ENCODE measurements around the gene WNT5B. TPM values are rescaled to one million over a fixed set of nuclear protein-coding genes. Genes with fewer than 3 reads are reported as not detected.

Gene WNT5B
- total and polyA plus RNA-seq, 9 of the 15 experiments (the other 6 are each of a cell fraction or from before 2014, with no cell fraction given): 0.42 to 16.8 (median 5.4) TPM

- intact Hi-C loops (cut with micrococcal nuclease): loop anchor here (2.0 kb wide), 1 partner anchor 29 kb away; the partner anchor contains the start of gene ADIPOR2
- peak; percentile 89 for ATAC-seq
- WGBS (ENCODE audit: insufficient coverage, low coverage, missing lambda C conversion rate): 9% methylated on average over 18 of the region's 69 CpGs
- in situ Hi-C loops (cut with MboI): no loop called here
- CTCF ChIA-PET (ENCODE audit: low intra/inter-chr PET ratio): interaction anchor here (0.7 kb wide), 1 partner anchor 9 kb away, joined by 3 read pairs; no protein-coding TSS in a partner anchor
- H3K79me2 ChIP-seq (ENCODE audit: control insufficient read depth, insufficient read depth, low read length): no peaks in the 10 kb centered on the region
- H3K27me3 ChIP-seq (ENCODE audit: control insufficient read depth in 2 of 2, insufficient read depth in 2 of 2, low read length in 2 of 2): no peaks in the 10 kb centered on the region
- no peaks in the 10 kb centered on the region for H3K36me3 ChIP-seq (ENCODE audit: control insufficient read depth, insufficient read depth, low read length)
- peaks cover 2% of the 10 kb centered on the region; the same call in 1 of the 2 replicates for H3K9me3 ChIP-seq (replicated peaks; ENCODE audit: control insufficient read depth, insufficient read depth, low read depth, low read length)
- peak overlapping the region; percentile 39 for H3K4me3 ChIP-seq
- BruUV-seq (replicated peaks): no TSS peak
- no peak for FAIRE-seq
- peak overlapping the region; percentile 54; the same call in 1 of the 3 replicates for H3K27ac ChIP-seq (ENCODE audit: extremely low read depth, low read depth, low read length)
- no peaks in the 10 kb centered on the region for H4K20me1 ChIP-seq (replicated peaks; ENCODE audit: control insufficient read depth, insufficient read depth, low read length)
- peak overlapping the region in 1 of 2 experiments; percentile 89; a peak in 3 of 4 replicates for H3K9ac ChIP-seq (ENCODE audit: insufficient read depth in 1 of 2, low read depth in 2 of 2, low read length in 2 of 2)
- peak; percentile 83 to 86 (median 86) for DNase-seq (ENCODE audit: extremely low read depth in 1 of 4, low spot score in 3 of 4)
- H3K9me1 ChIP-seq (ENCODE audit: control insufficient read depth, insufficient read depth, low read length): no peaks in the 10 kb centered on the region
- POLR2A ChIA-PET: interaction anchor here (0.6 to 0.7 kb wide), 3 partner anchors 10 to 103 kb away, joined by 3 read pairs; no protein-coding TSS in a partner anchor
- H3K4me2 ChIP-seq (ENCODE audit: insufficient read depth, low read length): peak overlapping the region; percentile 43
- H2AFZ ChIP-seq (ENCODE audit: low read depth, low read length): 0 out of 2 replicates have a peak overlapping the region, but pooled peaks have one; percentile 55
- peaks cover 19 to 20% of the 10 kb centered on the region in 2 experiments for H3K4me1 ChIP-seq (replicated peaks in 1 of 2; ENCODE audit: control insufficient read depth in 2 of 2, insufficient read depth in 2 of 2, low read length in 2 of 2)
- no peak for TF ChIP-seq SIX5 (IDR thresholded peaks at IDR 0.05; ENCODE audit: borderline replicate concordance in 1 of 2, insufficient read depth in 1 of 2, low read depth in 1 of 2, low read length in 2 of 2)
- TF ChIP-seq KLF13 (tag; IDR thresholded peaks at IDR 0.05; ENCODE audit: borderline replicate concordance, low read depth): no peak
- no peak for TF ChIP-seq MAFF (IDR thresholded peaks at IDR 0.05; ENCODE audit: low read length)
- no peak for TF ChIP-seq ZNF75A (CRISPR knock-in tag; IDR thresholded peaks at IDR 0.05)
- no peak for TF ChIP-seq RBM14 (IDR thresholded peaks at IDR 0.05; ENCODE audit: borderline replicate concordance, insufficient read depth, low read depth, low read length)
- TF ChIP-seq, protein P1, sequence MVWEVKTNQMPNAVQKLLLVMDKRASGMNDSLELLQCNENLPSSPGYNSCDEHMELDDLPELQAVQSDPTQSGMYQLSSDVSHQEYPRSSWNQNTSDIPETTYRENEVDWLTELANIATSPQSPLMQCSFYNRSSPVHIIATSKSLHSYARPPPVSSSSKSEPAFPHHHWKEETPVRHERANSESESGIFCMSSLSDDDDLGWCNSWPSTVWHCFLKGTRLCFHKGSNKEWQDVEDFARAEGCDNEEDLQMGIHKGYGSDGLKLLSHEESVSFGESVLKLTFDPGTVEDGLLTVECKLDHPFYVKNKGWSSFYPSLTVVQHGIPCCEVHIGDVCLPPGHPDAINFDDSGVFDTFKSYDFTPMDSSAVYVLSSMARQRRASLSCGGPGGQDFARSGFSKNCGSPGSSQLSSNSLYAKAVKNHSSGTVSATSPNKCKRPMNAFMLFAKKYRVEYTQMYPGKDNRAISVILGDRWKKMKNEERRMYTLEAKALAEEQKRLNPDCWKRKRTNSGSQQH (CRISPR knock-in tag; IDR thresholded peaks at IDR 0.05): no peak
- TF ChIP-seq TSC22D4 (tag; IDR thresholded peaks at IDR 0.05): no peak
- TF ChIP-seq TEAD2 (tag; IDR thresholded peaks at IDR 0.05): no peak
- TF ChIP-seq NCOA1 (IDR thresholded peaks at IDR 0.05; ENCODE audit: low read depth): no peak
- TF ChIP-seq SETDB1 (IDR thresholded peaks at IDR 0.05; ENCODE audit: low read length): no peak
- no peak for TF ChIP-seq ZNF512 (tag; IDR thresholded peaks at IDR 0.05)
- TF ChIP-seq CSDE1 (IDR thresholded peaks at IDR 0.05): no peak
- TF ChIP-seq CBX8 (IDR thresholded peaks at IDR 0.05; ENCODE audit: borderline replicate concordance, extremely low read depth, low read depth, low read length, poor library complexity, severe bottlenecking): no peak
- TF ChIP-seq RBM34 (IDR thresholded peaks at IDR 0.05; ENCODE audit: borderline replicate concordance, insufficient read depth, low read length): no peak
- TF ChIP-seq ZNF507 (tag; conservative IDR thresholded peaks at IDR 0.05): no peak
- no peak for TF ChIP-seq RNF2 (IDR thresholded peaks at IDR 0.05)
These were observed 32.7 kb downstream of the WNT5B start for GRCh38 chr12:1661553-1662335.

All from K562 (cell line).